ENCODE data around the gene COL16A1.
"Not testable (repeated sequence)": the region's sequence is repeated elsewhere in the genome, so short reads cannot be mapped to it uniquely, and the experiment has no call there.

COL16A1 gene

DNA sequence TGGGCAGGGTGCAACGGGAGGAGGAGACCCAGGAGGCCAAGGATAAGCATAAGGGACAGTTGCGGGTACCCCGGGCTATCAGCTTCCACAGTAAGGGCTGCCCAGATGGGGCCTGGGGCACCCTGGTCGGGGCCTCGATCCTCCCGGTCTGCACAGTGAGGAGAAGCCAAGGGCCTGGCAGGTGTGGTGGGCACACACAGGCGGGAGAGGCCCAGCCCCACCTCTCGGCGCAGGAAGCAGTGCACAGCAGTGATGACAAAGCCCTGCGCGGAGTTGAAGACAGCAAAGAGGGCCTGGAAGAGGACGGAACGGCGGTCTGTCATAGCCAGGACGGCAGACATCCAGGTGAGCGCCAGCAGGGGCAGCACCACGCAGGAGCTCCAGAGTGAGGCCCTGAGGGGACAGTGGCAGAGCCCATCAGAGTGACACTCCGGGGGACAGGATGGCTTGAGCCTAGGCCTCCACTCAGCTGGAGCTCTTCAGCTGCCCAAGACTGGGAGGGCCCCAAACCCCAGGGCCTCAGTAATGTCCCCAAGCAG, 29.0 kb upstream of the COL16A1 start:
- no peak for DNase-seq

GRCh38 chr1:31732343-31732742, 28.5 kb upstream of the COL16A1 start:
- DNase-seq, result no peak

GRCh38 chr1:31731049-31731565, 27.3 kb upstream of the COL16A1 start:
- DNase-seq, result no peak

- DNase-seq, result no peak
Observed at GRCh38 chr1:31730336-31731048, 26.7 kb upstream of the COL16A1 start.

- no peak for DNase-seq
Observed at GRCh38 chr1:31727849-31728248, 24.0 kb upstream of the COL16A1 start.

- no peak for DNase-seq
Observed at GRCh38 chr1:31727195-31727594, 23.4 kb upstream of the COL16A1 start.

GRCh38 chr1:31726715-31727114, 22.9 kb upstream of the COL16A1 start:
- DNase-seq, result no peak

DNA sequence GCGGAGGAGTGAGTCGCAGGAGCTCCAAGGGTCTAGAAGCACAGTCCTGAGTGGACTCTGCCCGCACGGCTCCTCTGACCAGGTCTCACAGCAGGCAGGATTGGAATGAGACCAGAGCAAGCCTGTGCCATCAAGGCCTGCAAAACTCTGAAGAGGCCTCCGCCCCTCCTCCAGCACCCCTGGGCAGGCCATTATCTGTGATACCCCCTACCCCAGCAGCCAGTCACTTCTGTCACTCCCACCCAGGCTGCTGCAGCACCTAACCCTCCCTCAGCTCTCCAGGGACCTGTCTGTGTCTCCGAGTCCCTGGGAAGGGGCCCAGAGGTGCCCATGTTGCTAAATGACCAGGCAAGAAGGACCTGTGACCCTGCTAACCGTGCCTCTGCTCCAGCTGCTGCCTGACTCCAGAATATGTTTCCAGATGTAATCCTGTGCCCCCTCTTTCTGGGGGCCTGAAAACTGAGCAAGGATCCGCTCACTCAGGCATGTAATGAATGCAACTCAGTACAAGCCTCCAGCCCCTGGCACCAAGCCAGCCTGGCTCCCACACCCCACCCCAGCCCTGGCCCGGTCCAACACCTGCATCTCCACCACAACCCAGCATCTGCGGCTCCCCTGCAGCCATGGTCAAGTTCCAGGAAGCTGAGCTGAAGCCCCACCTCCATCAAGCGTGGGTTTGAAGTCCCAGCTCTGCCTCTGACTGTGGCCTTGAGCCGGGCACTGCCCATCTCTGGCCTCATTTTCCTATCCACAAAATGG, 22.1 kb upstream of the COL16A1 start:
- DNase-seq, result peak; percentile 28

DNA sequence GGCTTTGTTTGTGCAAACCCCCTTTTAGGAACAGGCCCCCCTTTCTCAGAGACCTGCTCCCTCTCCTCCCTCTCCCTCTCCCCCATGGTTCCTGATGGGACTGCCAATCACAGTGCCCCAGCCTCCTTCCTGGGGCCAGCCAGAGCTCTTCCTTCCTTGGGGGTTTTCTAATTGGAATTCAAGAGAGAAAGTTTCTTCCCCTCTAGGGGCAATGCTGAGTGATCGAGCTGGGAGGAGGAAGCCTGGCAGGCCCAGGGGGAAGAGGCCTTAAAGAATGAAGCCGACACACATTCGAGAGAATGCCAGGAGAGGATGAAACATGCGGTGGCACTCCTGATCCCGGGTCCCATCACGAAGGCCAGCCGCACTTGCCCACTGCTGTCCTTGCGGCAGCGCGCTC, 21.3 kb upstream of the COL16A1 start:
- DNase-seq, result no peak

DNA sequence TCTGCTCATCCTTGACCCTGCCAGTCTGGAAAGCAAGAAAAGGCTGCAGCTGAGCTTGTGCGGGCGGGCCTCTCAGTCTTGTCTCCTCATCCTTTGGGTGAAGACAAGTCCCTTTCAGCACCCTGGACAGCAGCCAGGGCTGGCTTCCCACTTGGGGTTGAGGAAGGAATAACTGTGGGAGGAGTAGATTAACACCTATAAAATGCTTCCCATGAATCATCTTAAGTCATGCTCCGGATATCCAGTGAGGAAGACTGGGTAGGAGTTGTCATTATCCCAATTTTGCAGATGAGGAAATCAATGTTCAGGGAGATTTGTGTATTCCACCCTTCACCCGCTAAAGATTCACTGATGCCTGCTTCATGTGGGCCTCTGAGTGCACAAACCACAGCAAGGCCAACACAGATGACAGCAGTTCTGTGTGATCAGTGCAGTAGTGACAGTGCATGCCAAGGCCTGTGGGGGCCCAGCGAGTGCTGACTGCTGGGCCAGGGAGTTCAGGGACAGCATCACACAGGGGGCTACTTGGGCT, 20.1 kb upstream of the COL16A1 start:
- no peak for DNase-seq

- DNase-seq, result no peak
Observed at GRCh38 chr1:31718327-31718897, 14.6 kb upstream of the COL16A1 start.

GRCh38 chr1:31717341-31717740, 13.5 kb upstream of the COL16A1 start:
- DNase-seq, result no peak

DNA sequence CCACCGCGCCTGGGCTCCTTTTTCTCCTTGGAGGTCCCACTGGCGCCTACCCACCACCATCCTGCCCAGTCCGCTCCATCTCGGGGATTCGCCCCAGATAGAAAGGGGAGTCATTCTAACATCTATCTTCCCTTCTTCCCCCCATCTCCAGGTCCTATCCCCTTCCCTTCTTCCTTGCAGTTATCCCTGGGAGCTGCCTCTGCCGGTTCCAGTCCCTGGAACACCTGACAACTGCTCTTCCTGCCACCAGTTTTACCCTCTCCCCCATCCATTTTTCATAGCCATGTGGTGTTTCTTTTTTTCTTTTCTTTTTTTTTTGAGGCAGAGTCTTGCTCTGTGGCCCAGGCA, 12.0 kb upstream of the COL16A1 start:
- DNase-seq, result no peak

DNA sequence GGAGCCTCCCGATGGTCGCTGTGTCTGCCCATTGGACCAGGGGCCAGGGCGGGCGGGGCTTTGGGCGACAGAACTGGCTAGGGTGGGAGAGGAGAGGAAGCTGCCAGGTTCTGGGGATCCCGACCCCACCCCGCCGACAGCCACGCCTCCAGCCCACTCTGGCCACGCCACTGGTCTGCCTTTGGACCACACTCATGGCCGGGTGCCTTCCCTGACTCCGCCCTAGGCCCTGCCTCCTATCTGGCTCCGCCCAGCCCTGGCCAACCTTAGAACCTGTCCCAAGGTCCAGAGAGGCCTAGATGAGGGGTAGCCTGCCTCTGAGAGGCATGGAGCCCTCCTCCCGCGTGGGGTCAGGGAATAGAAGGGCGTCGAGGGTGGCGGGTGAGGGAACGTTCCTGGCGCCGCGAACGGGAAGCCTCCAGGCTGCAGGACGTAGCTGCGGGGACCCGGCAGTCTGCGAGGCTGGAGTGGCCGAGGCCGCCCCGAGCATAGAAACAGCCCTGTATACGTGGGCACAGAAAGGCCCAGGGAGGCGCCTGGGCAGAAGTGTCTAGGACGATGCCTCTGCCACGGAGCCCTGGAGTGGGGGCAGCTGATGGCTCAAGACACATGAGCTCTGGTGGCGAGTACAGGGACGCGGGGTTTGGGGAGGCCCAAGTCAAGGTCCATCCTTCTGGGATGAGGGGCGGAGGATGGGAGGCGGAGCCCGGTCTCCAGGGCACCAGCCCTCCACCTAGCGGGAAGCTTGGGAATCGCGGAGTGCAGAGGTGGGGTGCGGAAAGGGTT, 11.5 kb upstream of the COL16A1 start:
- DNase-seq, result no peak

GRCh38 chr1:31714442-31715086, 10.7 kb upstream of the COL16A1 start:
- no peak for DNase-seq

DNA sequence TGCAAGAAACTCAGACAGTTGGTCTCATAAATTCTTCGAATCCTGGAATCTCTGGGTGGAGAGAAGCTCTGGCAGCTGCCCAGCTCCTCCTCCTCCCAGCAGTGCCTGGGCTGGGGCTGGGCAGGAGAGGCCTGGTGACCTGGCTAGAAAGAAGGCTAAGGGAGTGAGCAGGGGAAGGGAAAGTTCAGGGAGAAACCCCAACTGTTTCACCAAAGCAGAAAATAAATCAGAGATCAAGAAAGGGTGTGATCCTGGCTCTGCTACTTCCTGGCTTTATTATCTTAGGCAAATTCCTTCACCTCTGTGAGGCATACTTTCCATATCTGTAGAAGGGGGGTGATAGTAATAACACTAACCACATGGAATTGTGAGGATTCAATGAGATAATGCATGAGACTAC, 8.8 kb upstream of the COL16A1 start:
- DNase-seq, result no peak

DNA sequence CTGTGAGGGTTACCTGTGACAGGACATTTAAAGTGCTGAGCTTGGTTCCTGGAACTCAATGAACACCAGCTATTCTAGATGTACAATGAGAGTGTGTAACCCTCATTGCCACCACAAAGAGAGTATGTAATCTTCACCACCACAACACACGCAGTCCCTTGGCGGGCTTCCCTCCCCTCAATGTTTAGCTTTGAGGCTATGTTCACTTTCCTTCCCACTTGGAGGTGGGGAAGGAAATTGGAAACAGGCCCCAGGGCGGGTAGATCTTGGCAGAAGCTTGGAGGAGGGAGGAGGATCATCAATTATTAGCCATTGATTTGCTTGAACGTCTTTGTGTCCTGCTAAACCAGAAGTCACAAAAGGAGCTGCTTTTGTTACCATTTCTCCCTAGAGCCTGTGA, 8.3 kb upstream of the COL16A1 start:
- DNase-seq, result no peak

DNA sequence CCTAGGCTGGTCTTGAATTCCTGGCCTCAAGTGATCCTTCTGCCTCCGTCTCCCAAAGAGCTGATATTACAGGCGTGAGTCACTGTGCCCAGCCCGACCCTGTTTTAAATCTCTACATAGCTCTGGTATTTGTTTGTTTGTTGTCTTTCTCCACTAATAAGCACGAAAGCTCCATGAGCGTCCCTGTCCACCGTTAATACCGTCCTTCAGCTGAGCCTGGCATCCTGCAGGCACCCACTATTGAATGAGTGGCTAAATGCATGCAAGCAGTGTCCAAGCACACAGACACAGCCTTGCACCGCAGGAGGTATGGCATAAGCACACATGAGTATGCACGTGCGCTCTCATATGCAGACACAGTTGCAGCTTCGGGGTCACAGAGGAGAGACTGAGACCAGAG, 4.5 kb upstream of the COL16A1 start:
- DNase-seq, result no peak

GRCh38 chr1:31707711-31708110, 3.9 kb upstream of the COL16A1 start:
- DNase-seq, result no peak

DNA sequence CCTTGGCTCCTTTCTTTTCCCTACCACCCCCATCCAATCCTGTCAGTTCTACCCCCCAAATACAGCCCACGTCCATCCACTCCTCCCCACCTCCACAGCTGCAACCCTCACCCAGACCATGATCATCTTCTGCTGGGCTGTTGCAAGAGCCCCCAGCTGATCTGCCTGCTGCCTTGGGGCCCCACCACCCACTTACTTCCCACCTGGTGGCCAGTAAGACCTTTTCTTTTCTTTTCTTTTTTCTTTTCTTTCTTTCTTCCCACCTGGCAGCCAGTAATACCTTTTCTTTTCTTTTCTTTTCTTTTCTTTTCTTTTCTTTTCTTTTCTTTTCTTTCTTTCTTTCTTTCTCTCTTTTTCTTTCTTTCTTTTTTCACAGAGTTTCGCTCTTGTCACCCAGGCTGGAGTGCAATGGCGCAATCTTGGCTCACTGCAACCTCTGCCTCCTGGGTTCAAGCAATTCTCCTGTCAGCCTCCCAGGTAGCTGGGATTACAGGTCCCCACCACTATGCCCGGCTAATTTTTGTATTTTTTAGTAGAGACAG, 3.3 kb upstream of the COL16A1 start:
- not testable (repeated sequence) for DNase-seq

DNA sequence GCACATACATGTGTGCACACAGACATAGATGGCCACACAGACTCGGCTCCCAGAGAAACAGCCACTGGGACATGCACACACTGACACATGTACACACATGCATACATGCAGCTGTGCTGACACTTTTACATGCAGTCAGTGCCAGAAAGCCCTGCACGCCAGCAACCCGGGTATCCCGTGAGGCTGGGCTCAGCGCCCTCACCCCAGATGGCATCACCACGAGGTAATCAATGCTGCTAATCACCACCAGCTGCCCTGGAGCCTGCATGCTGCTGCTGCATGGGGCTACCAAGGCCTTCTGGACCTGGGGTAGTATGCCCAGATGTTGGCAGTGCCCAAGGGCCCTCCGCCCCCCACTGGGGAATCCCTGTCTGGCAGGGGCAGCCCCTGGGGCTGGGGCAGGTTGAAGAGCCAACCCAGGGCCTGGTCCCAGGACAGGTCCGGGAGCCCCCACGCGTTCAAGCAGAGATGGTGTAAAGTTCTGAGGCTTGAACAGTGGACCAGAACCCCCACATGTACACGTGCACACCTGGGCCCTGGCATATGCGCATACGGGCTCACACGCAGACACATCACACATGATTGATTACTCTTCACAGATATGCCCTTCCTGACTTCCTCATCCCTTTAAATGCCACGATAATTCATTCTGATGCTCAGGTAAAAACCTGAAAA, 2.7 kb upstream of the COL16A1 start:
- DNase-seq, result peak; percentile 72

Measured in NCI-H2171 (cell line).